ENCODE data around the gene ZCCHC24. TPM values are rescaled to one million over a fixed set of nuclear protein-coding genes. Genes with fewer than 3 reads are reported as not detected.

ZCCHC24 gene
- total and polyA plus RNA-seq, 11 donors: 18.7 to 122 (median 49.6) TPM

GRCh38 chr10:79422178-79422892 is 23.1 kb downstream of the ZCCHC24 start:
- Histone ChIP-seq H3K9me3 (no peaks in the 10 kb centered on the region), H3K27me3 (no peaks in the 10 kb centered on the region), H3K27ac (peak overlapping the region in 11 of 12 donors; percentile 18 to 83 (median 55)), H3K36me3 (peaks cover 0 to 64% (median 22%) of the 10 kb centered on the region in 9 donors), H3K4me1 (peaks cover 10 to 80% (median 48%) of the 10 kb centered on the region in 12 donors), H3K4me3 (no peak overlapping the region)
- peak in 2 of 4 donors; percentile 34 to 44 for ATAC-seq
- WGBS, 4 donors: 59 to 67% (median 65%) methylated on average over 8 to 9 of the region's 9 CpGs
- DNase-seq: peak in 3 of 5 donors; percentile 65 to 75 (median 69)
- TF ChIP-seq POLR2A (IDR thresholded peaks at IDR 0.05) (no peak), CTCF (IDR thresholded peaks at IDR 0.05) (no peak)
- intact Hi-C loops (cut with DNase I): no loop called here

DNA sequence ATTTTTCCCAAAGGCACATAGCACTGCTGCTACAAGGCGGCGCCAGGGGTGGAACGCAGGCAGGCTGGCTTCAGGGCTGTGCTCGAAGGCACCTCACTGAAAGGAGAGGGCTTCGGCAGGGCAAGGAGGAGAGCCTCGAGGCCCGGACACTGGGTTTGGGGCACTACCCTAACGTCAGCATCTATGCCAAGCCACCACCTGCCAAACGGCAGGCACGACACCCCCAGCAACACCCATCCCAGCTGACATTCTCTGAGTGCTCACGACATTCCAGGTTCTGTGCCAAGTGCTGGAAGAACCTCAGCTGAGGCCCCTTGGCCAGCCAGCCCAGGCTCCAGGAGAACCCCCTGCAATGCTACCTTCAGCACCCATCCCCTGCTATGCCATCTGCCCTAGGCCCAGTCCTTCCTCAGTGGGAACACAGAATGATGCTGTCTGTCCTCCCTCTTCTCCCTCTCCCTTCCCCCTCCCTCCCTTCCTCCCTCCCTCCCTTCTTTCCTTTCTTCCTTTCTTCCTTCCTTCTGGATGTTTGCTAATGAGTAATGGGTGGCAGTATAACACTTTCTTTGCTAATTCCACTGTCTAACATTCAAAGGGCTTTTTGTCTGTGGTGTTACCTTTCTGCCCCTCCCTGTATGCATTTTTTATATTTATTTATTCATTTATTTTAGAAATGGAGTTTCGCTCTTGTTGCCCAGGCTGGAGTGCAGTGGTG is 24.3 kb downstream of the ZCCHC24 start:
- DNase-seq: peak in 3 of 5 donors; percentile 62 to 64 (median 62)
- no peak for TF ChIP-seq CTCF (IDR thresholded peaks at IDR 0.05)
- no peak for TF ChIP-seq POLR2A (IDR thresholded peaks at IDR 0.05)
- WGBS, 4 donors: 58 to 64% (median 62%) methylated on average over 8 to 12 of the region's 12 CpGs
- Histone ChIP-seq H3K9me3 (no peaks in the 10 kb centered on the region), H3K36me3 (peaks cover 0 to 62% (median 22%) of the 10 kb centered on the region in 9 donors), H3K4me3 (no peak overlapping the region), H3K27ac (peak overlapping the region in 5 of 12 donors; percentile 15 to 83 (median 32)), H3K4me1 (peaks cover 10 to 91% (median 49%) of the 10 kb centered on the region in 12 donors), H3K27me3 (no peaks in the 10 kb centered on the region)
- ATAC-seq: peak in 3 of 4 donors; percentile 20 to 52 (median 35)
- intact Hi-C loops (cut with DNase I): no loop called here

DNA sequence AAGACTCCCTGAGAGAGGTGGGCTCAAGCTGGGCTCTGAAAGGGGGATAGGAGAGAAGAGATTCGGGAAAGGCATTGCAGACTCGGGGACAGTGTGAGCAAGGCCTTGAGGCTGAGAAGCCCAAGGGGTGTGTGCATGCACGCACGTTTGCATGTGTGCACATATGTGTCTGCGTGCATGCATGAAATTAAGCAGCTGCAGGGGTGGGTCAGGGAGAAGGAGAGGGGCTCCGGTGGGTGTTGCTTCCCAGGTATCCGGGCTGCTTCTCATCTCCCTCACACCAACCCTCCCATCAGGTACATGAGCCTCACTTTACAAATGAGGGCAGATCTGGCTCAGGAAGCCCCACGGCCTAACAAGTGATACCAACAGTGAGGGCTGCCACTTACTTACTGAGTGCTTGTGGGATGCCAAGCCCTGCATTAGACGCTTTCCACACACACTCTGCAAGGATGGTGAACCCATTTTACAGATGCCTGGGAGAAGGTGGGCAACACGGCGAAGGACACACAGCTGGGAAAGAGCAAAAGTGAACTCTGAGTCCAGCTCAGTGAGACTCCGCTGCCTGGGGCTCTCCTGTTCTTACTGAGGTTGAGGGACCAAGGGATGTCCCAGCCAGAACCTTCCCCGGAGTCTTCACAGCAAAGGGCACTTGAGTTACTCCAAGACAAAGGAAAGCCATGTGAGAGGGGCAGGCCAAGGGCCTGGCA is 26.4 kb downstream of the ZCCHC24 start:
- peak overlapping the region in 1 of 12 donors; percentile 83 for H3K27ac ChIP-seq
- H3K27me3 ChIP-seq: no peaks in the 10 kb centered on the region
- no peak overlapping the region for H3K4me3 ChIP-seq
- intact Hi-C loops (cut with DNase I): no loop called here
- TF ChIP-seq POLR2A (IDR thresholded peaks at IDR 0.05) (no peak), CTCF (IDR thresholded peaks at IDR 0.05) (no peak)
- H3K9me3 ChIP-seq: no peaks in the 10 kb centered on the region
- H3K4me1 ChIP-seq: peaks cover 5 to 86% (median 43%) of the 10 kb centered on the region in 12 donors
- no peak for ATAC-seq
- peaks cover 0 to 60% (median 16%) of the 10 kb centered on the region in 9 donors for H3K36me3 ChIP-seq
- 91 to 94% (median 92%) methylated on average over 13 of the region's 13 CpGs for WGBS, 4 donors
- DNase-seq: peak in 3 of 5 donors; percentile 18 to 26 (median 18)
